Activated T-cell treated with anti-CD3 and anti-CD28 coated beads for 1 hour (primary cell): Measurements from ENCODE around the gene KCNJ12.
"Not testable (repeated sequence)": the region's sequence is repeated elsewhere in the genome, so short reads cannot be mapped to it uniquely, and the experiment has no call there.

Source experiments
- DNase-seq: peaks from one replicate; pipeline ENCODE4 v3.0.0-alpha.2; 2020; ENCODE audit warnings: low read depth

Gene KCNJ12

DNA sequence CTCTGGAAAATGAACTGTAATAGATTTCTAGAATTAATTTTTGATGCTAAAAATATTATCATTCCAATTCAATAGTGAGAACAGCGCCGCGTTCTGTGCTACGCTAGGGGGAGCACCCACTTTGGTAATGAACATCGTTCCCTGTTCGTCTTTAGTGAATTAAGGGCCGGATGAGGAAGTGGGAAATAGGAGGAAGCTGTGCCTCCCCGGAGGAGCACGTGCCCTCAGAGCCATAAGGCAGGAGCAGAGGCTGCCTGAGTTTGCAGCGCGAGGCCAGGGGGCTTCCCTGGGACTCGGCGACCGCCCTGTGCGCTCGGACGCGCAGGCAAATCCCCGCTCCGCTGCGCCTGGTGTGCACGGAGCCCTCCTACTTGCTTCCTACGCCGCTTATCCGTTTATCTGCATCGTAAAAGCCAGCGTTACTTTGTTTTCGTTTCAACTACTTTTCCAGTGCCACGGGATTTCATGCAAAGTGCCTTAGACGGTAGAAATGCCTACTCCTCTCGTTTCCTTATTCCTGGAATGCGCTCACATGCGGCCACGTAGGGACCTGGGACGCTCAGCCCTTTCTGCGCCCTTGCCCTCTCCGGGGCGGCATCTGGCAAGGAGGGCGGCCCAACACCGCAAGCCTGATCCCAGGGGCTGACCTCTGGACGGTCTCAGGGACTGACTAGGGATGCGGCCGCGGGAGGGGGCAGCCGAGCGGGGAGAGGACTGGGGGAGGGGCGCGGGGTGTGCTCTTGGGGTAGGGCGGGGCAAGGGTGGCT, 76.4 kb downstream of the KCNJ12 start:
- DNase-seq: no peak

GRCh38 chr17:21453144-21453898, 77.2 kb downstream of the KCNJ12 start:
- DNase-seq: no peak

DNA sequence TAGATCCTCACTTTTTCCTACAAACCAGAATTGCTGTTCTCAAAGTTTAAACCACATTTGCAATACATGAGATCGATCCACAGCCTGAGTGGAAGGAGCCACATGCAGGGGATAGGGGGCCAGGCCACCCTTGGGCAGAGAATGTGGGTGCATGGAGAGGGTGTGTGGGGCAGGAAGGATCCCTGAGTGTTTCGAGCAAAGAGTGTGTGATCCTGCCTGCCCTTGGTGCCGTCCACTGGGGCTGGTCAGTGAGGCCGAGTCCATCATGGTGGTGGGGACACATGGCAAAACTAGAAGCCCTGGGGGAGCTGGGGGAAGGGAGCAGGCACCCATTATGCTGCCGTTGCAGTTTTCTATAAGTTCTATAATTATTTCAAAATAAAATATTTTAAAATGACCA, 77.8 kb downstream of the KCNJ12 start:
- DNase-seq: not testable (repeated sequence)

GRCh38 chr17:21454441-21454840, 78.3 kb downstream of the KCNJ12 start:
- no peak for DNase-seq

GRCh38 chr17:21455761-21456160, 79.6 kb downstream of the KCNJ12 start:
- no peak for DNase-seq

GRCh38 chr17:21456449-21456848, 80.3 kb downstream of the KCNJ12 start:
- DNase-seq: not testable (repeated sequence)

GRCh38 chr17:21457051-21458026, 81.2 kb downstream of the KCNJ12 start:
- DNase-seq: peak; percentile 88

GRCh38 chr17:21458054-21458453, 81.9 kb downstream of the KCNJ12 start:
- no peak for DNase-seq

DNA sequence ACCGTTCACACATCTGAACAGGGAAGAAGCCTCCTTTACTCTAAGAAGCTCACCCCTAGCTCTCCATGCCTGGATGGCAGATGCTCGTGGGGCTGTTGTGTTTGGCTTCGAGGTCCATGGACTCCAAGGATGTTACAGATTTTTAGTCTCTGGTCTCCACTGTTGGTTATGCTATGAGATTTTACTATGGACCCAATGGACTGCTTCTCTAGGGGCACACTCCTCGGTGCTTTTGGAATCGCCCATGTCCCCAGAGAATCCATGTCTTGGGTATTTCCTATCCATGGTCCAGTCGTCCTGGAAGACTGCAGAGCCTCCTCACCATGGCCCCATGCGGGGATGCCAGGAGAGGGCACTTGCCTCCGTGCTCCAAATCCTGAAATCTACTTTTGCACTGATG, 83.4 kb downstream of the KCNJ12 start:
- no peak for DNase-seq

- DNase-seq: no peak
Observed at GRCh38 chr17:21460358-21460757, 84.2 kb downstream of the KCNJ12 start.

GRCh38 chr17:21462237-21462636, 86.1 kb downstream of the KCNJ12 start:
- DNase-seq: no peak

DNA sequence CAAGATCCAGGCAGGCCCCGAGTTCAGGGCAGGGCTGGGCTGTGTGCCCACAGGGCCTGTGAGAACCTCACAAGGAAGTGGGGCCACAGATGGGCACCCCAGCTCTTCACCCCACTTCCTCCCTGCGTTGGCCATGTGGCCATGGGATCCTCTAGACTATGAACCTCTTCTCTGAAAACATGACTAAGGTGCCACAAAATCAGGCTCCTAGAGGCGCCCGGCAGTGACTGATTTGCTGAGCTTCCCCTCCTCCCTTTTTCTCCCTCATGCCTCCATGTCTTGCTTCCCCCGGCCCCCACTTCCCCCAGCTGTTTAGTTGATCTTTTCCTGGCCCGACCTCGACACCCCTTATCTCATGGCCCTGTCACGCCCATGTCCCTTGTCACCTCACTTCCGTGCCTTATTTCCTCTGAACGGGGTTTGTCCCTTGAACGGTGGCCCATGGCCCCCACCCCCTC, 87.1 kb downstream of the KCNJ12 start:
- DNase-seq: no peak

DNA sequence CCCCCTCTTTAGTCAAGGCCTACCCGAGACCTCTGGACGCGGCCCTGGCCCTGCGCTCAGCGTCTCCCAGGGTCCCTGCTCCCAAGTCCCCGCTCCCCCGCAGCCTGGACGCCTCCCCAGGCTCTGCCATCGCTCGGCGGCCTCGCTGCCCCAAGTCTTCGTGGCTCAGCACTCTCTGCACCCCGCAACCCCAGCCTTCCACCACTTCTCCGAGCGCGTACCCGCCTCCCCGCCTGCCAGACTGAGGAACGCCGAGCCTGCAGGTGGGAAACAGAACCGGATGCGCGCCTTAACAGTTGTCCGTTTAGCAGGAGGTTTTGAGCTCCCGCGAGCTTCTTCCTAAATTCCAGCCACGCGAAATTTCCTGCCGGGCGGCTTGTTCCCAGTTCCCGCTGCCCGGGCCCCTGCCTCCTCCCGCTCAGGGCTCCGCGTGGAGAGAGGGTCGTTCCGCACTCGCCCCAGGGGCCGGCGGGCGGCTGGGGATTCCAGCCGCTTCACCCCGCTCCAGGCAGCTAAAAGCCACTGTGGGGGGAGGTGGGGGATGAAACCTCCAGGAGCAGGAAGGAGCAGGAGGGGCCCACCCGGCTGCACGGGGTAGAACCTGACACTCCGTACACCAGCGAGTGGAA, 87.7 kb downstream of the KCNJ12 start:
- DNase-seq: no peak

- DNase-seq: no peak
Observed at GRCh38 chr17:21464611-21465021, 88.5 kb downstream of the KCNJ12 start.

DNA sequence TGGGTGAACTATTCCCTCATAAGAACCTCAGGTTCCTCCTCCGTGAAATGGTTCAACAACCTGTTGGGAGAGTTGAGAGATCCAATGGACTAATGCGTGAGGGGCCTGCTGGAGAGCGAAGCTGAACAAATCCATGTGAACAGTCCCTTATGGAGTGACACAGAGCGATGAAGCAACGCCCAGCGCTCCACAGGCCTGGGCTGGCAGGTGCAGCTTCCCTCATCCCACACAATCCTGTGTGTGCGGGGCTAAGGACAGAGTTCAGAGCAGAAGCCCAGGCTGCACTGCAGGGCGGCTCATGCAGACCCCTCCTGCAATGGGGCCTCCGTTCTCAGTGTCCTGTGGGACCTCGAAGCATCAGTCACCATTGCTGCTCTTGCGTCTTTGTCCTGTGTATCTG, 90.4 kb downstream of the KCNJ12 start:
- DNase-seq: no peak

GRCh38 chr17:21467196-21467595, 91.0 kb downstream of the KCNJ12 start:
- DNase-seq: no peak

GRCh38 chr17:21467739-21468490, 91.8 kb downstream of the KCNJ12 start:
- no peak for DNase-seq
